H9 (cell line): ENCODE results near the gene ALOX15B. TPM values are rescaled to one million over a fixed set of nuclear protein-coding genes. Genes with fewer than 3 reads are reported as not detected.

Source experiments
- DNase-seq: peaks from one replicate; pipeline ENCODE4 v3.0.0-alpha.2; 2017
- H2AFZ ChIP-seq: one replicate; pipeline ENCODE4 v1.6.1; 2013; ENCODE audit warnings: mild to moderate bottlenecking, low read length, control low read depth, moderate library complexity
- H2AK5ac ChIP-seq: 2 replicates; pipeline ENCODE4 v1.6.1; 2013; ENCODE audit warnings: low read length, control low read depth, mixed read lengths; ENCODE audit not compliant: insufficient read length
- H2BK120ac ChIP-seq: one replicate; pipeline ENCODE4 v1.6.1; 2013; ENCODE audit warnings: low read depth, mild to moderate bottlenecking, low read length, control low read depth, inconsistent platforms; ENCODE audit not compliant: poor library complexity, severe bottlenecking
- H2BK12ac ChIP-seq: 2 replicates; pipeline ENCODE4 v1.6.1; 2013; ENCODE audit warnings: low read length, control low read depth, mixed read lengths, low read depth; ENCODE audit not compliant: insufficient read length
- H2BK15ac ChIP-seq: 2 replicates; pipeline ENCODE4 v1.6.1; 2013; ENCODE audit warnings: low read depth, low read length, control low read depth
- H2BK20ac ChIP-seq: one replicate; pipeline ENCODE4 v1.6.1; 2013; ENCODE audit warnings: low read depth, mild to moderate bottlenecking, low read length, control low read depth, inconsistent platforms; ENCODE audit not compliant: poor library complexity, severe bottlenecking
- H2BK5ac ChIP-seq: 2 replicates; pipeline ENCODE4 v1.6.1; 2013; ENCODE audit warnings: low read length, control low read depth, mixed read lengths; ENCODE audit not compliant: insufficient read length
- H3K14ac ChIP-seq: 2 replicates; pipeline ENCODE4 v1.6.1; 2013; ENCODE audit warnings: low read length, control low read depth; ENCODE audit not compliant: insufficient read depth
- H3K18ac ChIP-seq: 2 replicates; pipeline ENCODE4 v1.6.1; 2013; ENCODE audit warnings: low read depth, mild to moderate bottlenecking, mixed read lengths, low read length, control low read depth; ENCODE audit not compliant: insufficient read length
- H3K23ac ChIP-seq: 2 replicates; pipeline ENCODE4 v1.6.1; 2013; ENCODE audit warnings: low read length, control low read depth, mixed read lengths, low read depth; ENCODE audit not compliant: insufficient read length
- H3K23me2 ChIP-seq: 2 replicates; pipeline ENCODE4 v1.6.1; 2013; ENCODE audit warnings: low read depth, mild to moderate bottlenecking, mixed read lengths, low read length, control low read depth; ENCODE audit not compliant: insufficient read length, poor library complexity, severe bottlenecking
- H3K27ac ChIP-seq: 2 replicates; pipeline ENCODE4 v1.5.1; 2013; ENCODE audit warnings: low read length, control low read depth, mixed read lengths, low read depth; ENCODE audit not compliant: insufficient read length
- H3K27me3 ChIP-seq: 2 replicates; pipeline ENCODE4 v1.6.1; 2013; ENCODE audit warnings: low read length, control low read depth, inconsistent platforms; ENCODE audit not compliant: insufficient read depth
- H3K4ac ChIP-seq: 2 replicates; pipeline ENCODE4 v1.6.1; 2013; ENCODE audit warnings: low read depth, mild to moderate bottlenecking, control low read depth, inconsistent platforms, low read length, moderate library complexity
- H3K4me1 ChIP-seq: 2 replicates; pipeline ENCODE4 v1.6.1; 2013; ENCODE audit warnings: low read length, control low read depth, inconsistent platforms; ENCODE audit not compliant: insufficient read depth
- H3K4me2 ChIP-seq: 2 replicates; pipeline ENCODE4 v1.6.1; 2013; ENCODE audit warnings: low read length, control low read depth, mixed read lengths; ENCODE audit not compliant: insufficient read length, insufficient read depth
- H3K56ac ChIP-seq: 2 replicates; pipeline ENCODE4 v1.6.1; 2013; ENCODE audit warnings: low read depth, mild to moderate bottlenecking, mixed read lengths, low read length, control low read depth; ENCODE audit not compliant: insufficient read length
- H3K79me1 ChIP-seq: 2 replicates; pipeline ENCODE4 v1.6.1; 2013; ENCODE audit warnings: low read depth, mild to moderate bottlenecking, moderate library complexity, low read length, control low read depth, inconsistent platforms; ENCODE audit not compliant: insufficient read depth, poor library complexity, severe bottlenecking
- H3K79me2 ChIP-seq: 2 replicates; pipeline ENCODE4 v1.6.1; 2013; ENCODE audit warnings: low read length, control low read depth, inconsistent platforms; ENCODE audit not compliant: insufficient read depth
- H3K9ac ChIP-seq: 2 replicates; pipeline ENCODE4 v1.6.1; 2013; ENCODE audit warnings: low read length, control low read depth, mixed read lengths; ENCODE audit not compliant: insufficient read length; ENCODE audit errors: extremely low read depth
- H3K9me3 ChIP-seq: one replicate; pipeline ENCODE4 v1.6.1; 2013; ENCODE audit warnings: low read depth, low read length, inconsistent platforms; ENCODE audit not compliant: control insufficient read depth
- H3T11ph ChIP-seq: one replicate; pipeline ENCODE4 v1.6.1; 2013; ENCODE audit warnings: mild to moderate bottlenecking, low read length, control low read depth, inconsistent platforms
- H4K20me1 ChIP-seq: one replicate; pipeline ENCODE4 v1.6.1; 2013; ENCODE audit not compliant: control insufficient read depth, insufficient read length, insufficient read depth
- H4K5ac ChIP-seq: 2 replicates; pipeline ENCODE4 v1.6.1; 2013; ENCODE audit warnings: low read depth, mild to moderate bottlenecking, mixed read lengths, low read length, control low read depth; ENCODE audit not compliant: insufficient read length
- H4K8ac ChIP-seq: replicated peaks from 2 replicates; pipeline ENCODE4 v1.6.1; 2013; ENCODE audit warnings: low read length, control low read depth, mixed read lengths, low read depth; ENCODE audit not compliant: insufficient read length
- H4K91ac ChIP-seq: 2 replicates; pipeline ENCODE4 v1.6.1; 2013; ENCODE audit warnings: low read depth, mild to moderate bottlenecking, moderate library complexity, mixed read lengths, low read length, control low read depth; ENCODE audit not compliant: insufficient read length
- H3K27ac Mint-ChIP-seq, 3 experiments: 2 replicates in 2 of 3; 3 replicates in 1 of 3; pipeline ENCODE4 v1.8.0; 2020 to 2021; ENCODE audit warnings: mixed read lengths in 3 of 3, mild to moderate bottlenecking in 1 of 3, moderate library complexity in 1 of 3
- H3K27me3 Mint-ChIP-seq: 2 replicates; pipeline ENCODE4 v1.8.0; 2021; ENCODE audit warnings: low read depth, mild to moderate bottlenecking, moderate library complexity, mixed read lengths
- H3K36me3 Mint-ChIP-seq, 3 experiments: 2 replicates in 2 of 3; 3 replicates in 1 of 3; pipeline ENCODE4 v1.8.0; 2020 to 2021; ENCODE audit warnings: low read depth in 3 of 3, mixed read lengths in 3 of 3; ENCODE audit not compliant: insufficient read depth in 1 of 3
- H3K4me1 Mint-ChIP-seq, 2 experiments: 2 replicates each; pipeline ENCODE4 v1.8.0; 2020; ENCODE audit warnings: mixed read lengths in 2 of 2
- H3K4me3 Mint-ChIP-seq, 2 experiments: 2 replicates in 1 of 2; 3 replicates in 1 of 2; pipeline ENCODE4 v1.8.0; 2020 to 2021; ENCODE audit warnings: mild to moderate bottlenecking in 2 of 2, mixed read lengths in 2 of 2, moderate library complexity in 1 of 2
- H3K9me3 Mint-ChIP-seq, 2 experiments: 2 replicates in 1 of 2; 3 replicates in 1 of 2; pipeline ENCODE4 v1.8.0; 2020; ENCODE audit warnings: mild to moderate bottlenecking in 2 of 2, mixed read lengths in 2 of 2, moderate library complexity in 1 of 2
- CTCF ChIP-seq: fragments of 200-600 bp; sonication (generic); conservative IDR thresholded peaks from 3 replicates; pipeline ENCODE4 v1.8.0; 2021; ENCODE audit warnings: antibody characterized with exemption, mild to moderate bottlenecking
- WGBS: extraction: QIAGEN DNeasy Blood & Tissue Kit; methylation state at CpG from one replicate; pipeline ENCODE4 v1.1.7; 2013; ENCODE audit warnings: missing lambda C conversion rate, low lambda C conversion rate, mixed read lengths; ENCODE audit not compliant: insufficient read length; ENCODE audit errors: extremely low coverage; 5-methylcytosine and 5-hydroxymethylcytosine counted together
- total RNA-seq: library from RNA; stranded (reverse); gene quantifications from 2 replicates; pipeline ENCODE4 v1.2.1, GENCODE V29; 2021

ALOX15B gene
- total RNA-seq, 1 experiment from 2014 or later: not detected

GRCh38 chr17:8029121-8029520, 9.7 kb upstream of the ALOX15B start:
- no peaks in the 10 kb centered on the region for H3K79me2 ChIP-seq
- H3K9ac ChIP-seq: no peak overlapping the region
- Mint-ChIP-seq H3K27me3 (peaks cover 21% of the 10 kb centered on the region), H3K36me3 (no peaks in the 10 kb centered on the region), H3K4me3 (no peak overlapping the region), H3K27ac (no peak overlapping the region; a peak in 1 of 7 replicates), H3K9me3 (no peaks in the 10 kb centered on the region), H3K4me1 (peaks cover 0 to 3% of the 10 kb centered on the region in 2 experiments; a peak in 2 of 4 replicates)
- no peak overlapping the region for H2BK5ac ChIP-seq
- H4K5ac ChIP-seq: peak overlapping the region; percentile 89
- no peak overlapping the region for H3K23ac ChIP-seq
- DNase-seq: no peak
- H3K23me2 ChIP-seq: no peaks in the 10 kb centered on the region
- H2BK20ac ChIP-seq: no peak overlapping the region
- H2BK15ac ChIP-seq: no peak overlapping the region
- H4K20me1 ChIP-seq: no peaks in the 10 kb centered on the region
- H4K91ac ChIP-seq: no peak overlapping the region
- no peak overlapping the region for H3K27ac ChIP-seq
- H2AK5ac ChIP-seq: no peak overlapping the region
- no peak overlapping the region for H3K18ac ChIP-seq
- no peak overlapping the region for H3K14ac ChIP-seq
- H3K56ac ChIP-seq: no peak overlapping the region
- no peak overlapping the region for H3K4me2 ChIP-seq
- no peak overlapping the region for H4K8ac ChIP-seq
- H3K9me3 ChIP-seq: no peaks in the 10 kb centered on the region
- H3K79me1 ChIP-seq: no peaks in the 10 kb centered on the region
- no peaks in the 10 kb centered on the region for H3K27me3 ChIP-seq
- no peak overlapping the region for H3K4ac ChIP-seq
- H2BK120ac ChIP-seq: no peak overlapping the region
- no peak overlapping the region for H2AFZ ChIP-seq
- H2BK12ac ChIP-seq: no peak overlapping the region
- no peaks in the 10 kb centered on the region for H3K4me1 ChIP-seq
- WGBS: no CpG with 5 or more reads among the region's 5 CpGs
- TF ChIP-seq CTCF: no peak
- no peak overlapping the region for H3T11ph ChIP-seq
